HK-2 (cell line): ENCODE data around the gene UBASH3B.

Source experiments
- DNase-seq: peaks from one replicate; pipeline ENCODE4 v3.0.0-alpha.2; 2018; ENCODE audit not compliant: unreplicated experiment

Gene UBASH3B

GRCh38 chr11:122678406-122678805, 22.9 kb downstream of the UBASH3B start:
- DNase-seq: no peak

GRCh38 chr11:122679466-122679865, 23.9 kb downstream of the UBASH3B start:
- no peak for DNase-seq

DNA sequence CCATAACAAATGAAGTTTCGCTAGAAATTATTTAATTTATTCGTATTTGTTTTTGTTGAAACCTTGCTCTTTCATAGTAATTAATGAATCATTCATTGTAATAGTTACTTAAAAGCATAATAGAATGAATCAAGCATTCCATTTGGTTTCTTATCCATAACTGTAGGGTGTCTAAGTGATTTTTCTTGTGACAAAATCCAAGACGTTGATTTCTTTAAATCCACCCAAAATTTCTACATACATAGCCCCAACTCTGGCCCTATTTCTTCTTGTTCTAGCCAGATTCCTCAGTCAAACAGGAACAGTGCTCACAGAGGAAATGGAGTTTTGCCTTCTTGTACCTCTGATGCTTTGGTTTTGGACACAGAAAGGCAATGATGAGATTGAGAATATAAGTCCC, 25.5 kb downstream of the UBASH3B start:
- no peak for DNase-seq

DNA sequence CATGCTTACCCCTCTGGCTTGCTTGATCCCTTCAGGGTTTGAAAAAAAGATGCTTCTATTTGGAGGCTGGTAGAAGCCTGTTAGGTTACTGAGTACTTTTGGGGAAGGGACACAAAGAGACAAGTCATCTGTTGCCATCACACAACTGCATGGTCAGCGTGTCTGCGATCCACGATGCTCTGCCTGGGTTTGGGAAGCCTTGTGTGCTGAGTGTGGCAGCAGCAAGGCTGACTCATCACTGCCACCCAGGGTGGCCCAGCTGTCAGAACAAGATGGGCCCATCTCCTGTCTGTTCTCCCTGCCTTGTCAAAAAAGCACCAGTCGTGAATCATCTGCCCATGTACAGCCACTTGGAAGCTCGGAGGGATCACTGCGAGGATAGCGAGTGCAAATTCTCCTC, 26.2 kb downstream of the UBASH3B start:
- no peak for DNase-seq

DNA sequence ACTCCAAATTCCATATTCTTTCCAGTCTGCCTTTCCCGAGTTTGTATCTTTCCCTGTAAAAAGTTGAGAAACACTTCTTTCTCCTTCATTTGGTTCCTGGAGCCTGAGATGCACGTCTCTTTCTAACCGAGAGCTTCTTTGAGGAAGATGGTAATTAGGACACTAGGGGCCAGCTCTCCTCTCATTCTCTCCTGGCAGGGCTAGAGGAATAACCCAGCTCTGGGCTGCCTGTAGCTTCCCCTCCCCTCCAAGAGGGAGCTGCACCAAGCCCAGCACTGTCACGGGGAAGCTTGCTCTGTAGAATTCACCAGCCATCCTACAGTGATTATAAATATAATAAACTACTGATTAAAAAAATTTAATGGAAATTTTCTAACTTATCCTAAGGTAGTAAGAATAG, 26.9 kb downstream of the UBASH3B start:
- DNase-seq: no peak

GRCh38 chr11:122685041-122685440, 29.5 kb downstream of the UBASH3B start:
- no peak for DNase-seq

- DNase-seq: no peak
These were observed 30.6 kb downstream of the UBASH3B start for GRCh38 chr11:122686111-122686510.

DNA sequence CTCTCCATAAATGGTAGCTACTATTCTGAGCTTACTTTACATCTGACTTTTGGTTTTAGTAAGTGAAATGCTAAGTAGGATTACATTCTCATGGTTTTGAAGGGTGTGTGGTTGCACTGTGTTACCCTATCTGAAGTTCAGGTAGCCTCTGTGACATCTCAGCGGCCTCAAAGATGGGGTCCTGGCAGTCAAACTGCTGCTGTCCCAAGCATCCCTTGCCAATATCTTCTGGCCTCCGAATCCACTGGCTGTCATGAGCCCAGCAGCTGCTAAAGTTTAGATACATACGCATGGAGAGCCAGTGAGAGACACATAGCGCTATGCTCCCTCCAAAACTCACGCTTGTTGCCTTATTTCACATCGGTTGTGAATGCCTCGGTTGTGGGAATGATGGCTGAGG, 34.9 kb downstream of the UBASH3B start:
- DNase-seq: no peak

GRCh38 chr11:122690801-122691548, 35.5 kb downstream of the UBASH3B start:
- no peak for DNase-seq

DNA sequence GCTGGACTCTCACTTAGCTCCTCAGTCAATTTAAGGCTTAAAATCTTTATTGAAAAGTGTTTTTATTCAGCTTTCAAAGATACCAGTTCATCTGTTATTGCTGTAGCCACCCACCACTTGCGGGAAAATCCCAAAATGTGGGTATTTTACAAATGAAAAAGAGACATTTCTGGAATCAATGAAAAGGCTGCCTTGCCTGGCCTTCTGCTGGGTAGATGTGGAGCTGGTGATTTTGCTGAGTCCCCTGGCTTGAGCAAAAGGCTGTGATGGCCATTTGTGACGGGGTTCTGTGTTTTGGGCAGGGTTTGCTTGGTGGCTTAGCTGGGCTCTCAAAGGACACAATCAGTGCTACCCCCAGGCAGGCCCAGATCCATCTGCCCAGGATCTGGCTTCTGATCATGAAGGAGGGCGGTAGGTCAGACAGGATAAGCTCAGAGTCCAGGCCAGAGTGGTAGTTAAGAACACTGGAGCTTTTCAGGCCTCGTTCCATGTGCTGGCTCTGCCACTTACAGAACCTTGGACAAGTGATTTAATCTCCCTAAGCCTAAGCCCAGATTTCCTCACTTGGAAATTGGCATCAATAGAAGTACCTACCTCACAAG, 36.1 kb downstream of the UBASH3B start:
- no peak for DNase-seq

- DNase-seq: no peak
These were observed 36.9 kb downstream of the UBASH3B start for GRCh38 chr11:122692444-122692843.

- DNase-seq: no peak
These were observed 39.6 kb downstream of the UBASH3B start for GRCh38 chr11:122695076-122695615.

DNA sequence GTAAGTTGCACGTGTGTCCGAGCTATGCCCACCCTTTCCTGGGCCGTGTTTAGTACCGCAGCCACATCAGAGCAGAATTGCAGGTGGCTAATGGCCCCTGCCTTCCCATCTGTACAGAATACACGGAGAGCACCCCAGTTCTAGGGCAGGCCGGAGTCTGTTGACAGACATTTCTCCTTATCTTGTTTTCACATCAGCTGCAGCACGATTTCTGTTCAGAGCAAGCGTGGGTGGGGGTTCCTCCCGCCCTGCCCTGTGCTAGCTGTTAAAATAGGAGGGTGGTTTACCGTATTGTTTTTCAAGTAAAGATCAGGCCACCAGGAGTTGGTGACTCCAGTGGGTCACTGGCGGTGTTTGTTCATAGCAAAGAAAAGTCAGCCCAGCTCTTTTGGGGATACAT, 41.1 kb downstream of the UBASH3B start:
- DNase-seq: no peak

DNA sequence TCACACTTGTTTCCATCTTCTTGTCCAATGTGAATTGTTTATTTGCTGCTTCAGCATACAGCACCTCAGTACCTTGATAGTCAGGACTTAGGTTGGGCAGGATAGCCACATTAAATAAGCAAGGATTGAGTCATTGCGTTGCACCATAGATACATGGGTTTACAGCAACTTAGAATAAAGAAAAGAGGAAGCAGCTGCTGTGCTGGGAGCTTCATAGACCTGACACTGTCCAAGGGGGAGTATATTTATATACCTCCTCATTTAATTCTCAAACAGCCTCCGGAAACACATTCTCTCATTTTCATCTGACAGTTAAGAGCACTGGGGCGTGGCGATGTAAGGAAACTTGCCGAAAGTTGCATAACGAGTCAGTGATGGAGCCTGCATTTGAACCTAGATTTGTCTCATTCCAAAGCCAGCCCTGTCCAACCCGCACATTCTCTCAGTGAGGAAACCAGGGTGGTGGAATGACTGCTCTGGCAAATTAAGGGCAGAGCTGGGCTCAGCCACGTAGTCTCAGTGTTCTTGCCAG, 42.2 kb downstream of the UBASH3B start:
- DNase-seq: no peak

GRCh38 chr11:122698392-122698791, 42.9 kb downstream of the UBASH3B start:
- DNase-seq: no peak

GRCh38 chr11:122700666-122701065, 45.1 kb downstream of the UBASH3B start:
- DNase-seq: no peak

GRCh38 chr11:122701143-122701542, 45.6 kb downstream of the UBASH3B start:
- DNase-seq: no peak

GRCh38 chr11:122703541-122704272, 48.2 kb downstream of the UBASH3B start:
- DNase-seq: no peak

GRCh38 chr11:122705396-122705795, 49.9 kb downstream of the UBASH3B start:
- no peak for DNase-seq

GRCh38 chr11:122706291-122707088, 51.0 kb downstream of the UBASH3B start:
- DNase-seq: no peak

- no peak for DNase-seq
These were observed 51.6 kb downstream of the UBASH3B start for GRCh38 chr11:122707111-122707510.

DNA sequence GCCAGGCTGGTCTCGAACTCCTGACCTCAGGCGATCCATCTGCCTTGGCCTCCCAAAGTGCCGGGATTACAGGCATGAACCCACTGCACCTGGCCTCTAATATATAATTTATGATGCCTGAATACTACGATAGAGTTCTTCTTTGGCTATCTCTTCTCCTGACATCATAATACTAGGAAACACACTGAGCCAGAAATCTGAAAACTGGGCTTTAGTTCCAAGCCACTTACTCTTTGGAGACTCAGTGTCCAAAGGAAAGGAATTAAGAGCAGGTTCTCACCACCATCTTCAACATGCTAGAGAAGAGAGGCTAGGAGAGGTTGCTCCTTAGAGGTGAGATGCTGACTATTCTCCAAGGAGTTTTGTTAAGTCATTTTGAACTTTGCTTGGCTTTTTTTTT, 52.4 kb downstream of the UBASH3B start:
- DNase-seq: no peak
